Chondrocyte (in vitro differentiated cells): ENCODE results near the gene CHRFAM7A. TPM values are rescaled to one million over a fixed set of nuclear protein-coding genes. Genes with fewer than 3 reads are reported as not detected.

ENCODE experiments used
- total RNA-seq: library from RNA; stranded (reverse); gene quantifications from 3 replicates; pipeline ENCODE4 v1.2.1, GENCODE V29; 2021

CHRFAM7A gene
- total RNA-seq, 1 donor from 2014 or later: 4.4 TPM

Other genes with a start within 250 kb of the CHRFAM7A start
- 3.4 to 8.5 TPM (median 4.4 TPM) in 3 replicates for gene GOLGA8R, start 20.7 kb upstream of the CHRFAM7A start, total RNA-seq
- gene GOLGA8Q, start 158.5 kb upstream of the CHRFAM7A start, total RNA-seq: 1.0 to 3.2 TPM in 2 of 3 replicates, not detected in the other
- 1.1 to 1.8 TPM (median 1.4 TPM) in 3 replicates for gene GOLGA8H, start 210.5 kb upstream of the CHRFAM7A start, total RNA-seq